Kidney (tissue), 14 donors: ENCODE data around the gene PDE4D. TPM values are rescaled to one million over a fixed set of nuclear protein-coding genes. Genes with fewer than 3 reads are reported as not detected.
"Not testable (repeated sequence)": the region's sequence is repeated elsewhere in the genome, so short reads cannot be mapped to it uniquely, and the experiment has no call there.

Experiments
- DNase-seq, 5 donors: peaks; one replicate each; pipeline ENCODE4 v3.0.0-alpha.2; 2013 to 2020
- FAIRE-seq: peaks from 2 replicates; lab custom pipeline; 2012; peaks lifted over from hg19 to GRCh38; lab: Jason Lieb, UNC
- H3K27ac ChIP-seq, 2 donors: one replicate each; pipeline ENCODE4 v1.7.0; 2013; ENCODE audit warnings: low read depth in 2 of 2, low read length in 2 of 2, inconsistent platforms in 1 of 2
- H3K27me3 ChIP-seq: one replicate; pipeline ENCODE4 v1.7.1; 2013; ENCODE audit warnings: low read length, inconsistent platforms; ENCODE audit not compliant: control insufficient read depth, insufficient read depth
- H3K36me3 ChIP-seq, 3 donors: one replicate each; pipeline versions ENCODE4 v1.7.0 to v1.7.1; 2013; ENCODE audit warnings: low read length in 3 of 3, control low read depth in 1 of 3, inconsistent platforms in 1 of 3; ENCODE audit not compliant: insufficient read depth in 3 of 3, control insufficient read depth in 2 of 3
- H3K4me1 ChIP-seq, 3 donors: one replicate each; pipeline versions ENCODE4 v1.7.0 to v1.7.1; 2013; ENCODE audit warnings: low read length in 3 of 3, inconsistent platforms in 1 of 3, low read depth in 1 of 3; ENCODE audit not compliant: control insufficient read depth in 2 of 3, insufficient read depth in 2 of 3
- H3K4me3 ChIP-seq, 3 donors: one replicate each; pipeline versions ENCODE4 v1.7.0 to v1.8.1; 2013; ENCODE audit warnings: low read length in 3 of 3, control low read depth in 1 of 3, inconsistent platforms in 1 of 3
- H3K9ac ChIP-seq, 3 donors: one replicate each; pipeline versions ENCODE4 v1.7.0 to v1.7.1; 2013; ENCODE audit warnings: low read length in 3 of 3, control low read depth in 1 of 3, inconsistent platforms in 1 of 3
- H3K9me3 ChIP-seq, 3 donors: one replicate each; pipeline versions ENCODE4 v1.7.0 to v1.7.1; 2013; ENCODE audit warnings: low read length in 3 of 3, control low read depth in 1 of 3, inconsistent platforms in 1 of 3; ENCODE audit not compliant: control insufficient read depth in 2 of 3, insufficient read depth in 1 of 3
- intact Hi-C: fragments of 100-400 bp; cut with DNase I; formaldehyde crosslinking; loops from one replicate; pipeline ENCODE4 v1.11.1; 2022
- polyA plus RNA-seq: library from polyadenylated mRNA; stranded (reverse); fragments of 350-450 nt; fragmentation: Illumina TruSeq; extraction: RNeasy Lipid Tissue Mini Kit (QIAGEN cat#74804); gene quantifications from one replicate; pipeline ENCODE4 v1.2.3, GENCODE V29; 2014; ENCODE audit warnings: low read depth, low replicate concordance; ENCODE audit not compliant: insufficient read depth
- total RNA-seq: library from RNA; stranded (reverse); fragmentation: NEBNext Ultra II Directional; extraction: Animal tissue kit (Norgen Biotek cat#: 25700); gene quantifications from one replicate; pipeline ENCODE4 v1.2.1, GENCODE V29; 2021
- TF ChIP-seq, protein P1 (sequence below): IDR thresholded peaks from 3 replicates; pipeline ENCODE4 v1.5.1; 2012; ENCODE audit warnings: mild to moderate bottlenecking, moderate library complexity, borderline replicate concordance; ENCODE audit not compliant: insufficient read depth; ENCODE audit errors: extremely low read depth
- donor health status: control.
- donor health status: control.
- donor health status: control.
- donor health status: control.
- donor health status: control.
- donor health status: DM: yes; HTN: yes; CAD: no.
- donor health status: Normal renal cell carcinoma (clear cell type).

Gene PDE4D
- total and polyA plus RNA-seq, 2 donors from 2014 or later, result 9.2 to 78.9 TPM

DNA sequence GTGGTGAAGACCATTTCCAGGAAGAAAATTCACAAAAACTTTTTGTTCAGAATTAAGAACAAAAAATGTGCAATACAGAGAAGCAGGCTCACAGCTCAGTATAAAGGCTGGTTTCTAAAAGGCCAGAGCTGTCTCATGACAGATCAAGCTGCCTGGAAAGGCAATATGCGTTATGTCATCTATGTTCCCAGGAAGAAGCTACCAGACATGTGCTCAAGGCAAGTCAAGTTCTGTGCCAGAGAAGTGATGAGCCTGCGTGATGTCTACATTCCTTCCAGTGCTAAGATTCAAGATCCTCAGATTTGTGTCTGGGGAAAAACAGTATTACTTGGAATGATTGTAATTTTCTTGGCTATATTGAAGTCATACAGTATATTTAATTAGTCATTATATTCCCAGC is 104.3 kb downstream of the PDE4D start:
- Histone ChIP-seq H3K4me1 (peaks cover 0 to 2% (median 0%) of the 10 kb centered on the region in 3 donors), H3K27ac (no peak overlapping the region), H3K4me3 (no peak overlapping the region), H3K36me3 (no peaks in the 10 kb centered on the region), H3K9me3 (no peaks in the 10 kb centered on the region), H3K9ac (no peak overlapping the region), H3K27me3 (no peaks in the 10 kb centered on the region)
- TF ChIP-seq, protein P1, sequence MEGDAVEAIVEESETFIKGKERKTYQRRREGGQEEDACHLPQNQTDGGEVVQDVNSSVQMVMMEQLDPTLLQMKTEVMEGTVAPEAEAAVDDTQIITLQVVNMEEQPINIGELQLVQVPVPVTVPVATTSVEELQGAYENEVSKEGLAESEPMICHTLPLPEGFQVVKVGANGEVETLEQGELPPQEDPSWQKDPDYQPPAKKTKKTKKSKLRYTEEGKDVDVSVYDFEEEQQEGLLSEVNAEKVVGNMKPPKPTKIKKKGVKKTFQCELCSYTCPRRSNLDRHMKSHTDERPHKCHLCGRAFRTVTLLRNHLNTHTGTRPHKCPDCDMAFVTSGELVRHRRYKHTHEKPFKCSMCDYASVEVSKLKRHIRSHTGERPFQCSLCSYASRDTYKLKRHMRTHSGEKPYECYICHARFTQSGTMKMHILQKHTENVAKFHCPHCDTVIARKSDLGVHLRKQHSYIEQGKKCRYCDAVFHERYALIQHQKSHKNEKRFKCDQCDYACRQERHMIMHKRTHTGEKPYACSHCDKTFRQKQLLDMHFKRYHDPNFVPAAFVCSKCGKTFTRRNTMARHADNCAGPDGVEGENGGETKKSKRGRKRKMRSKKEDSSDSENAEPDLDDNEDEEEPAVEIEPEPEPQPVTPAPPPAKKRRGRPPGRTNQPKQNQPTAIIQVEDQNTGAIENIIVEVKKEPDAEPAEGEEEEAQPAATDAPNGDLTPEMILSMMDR, result no peak
- intact Hi-C loops, result no loop called here
- FAIRE-seq (no peak), DNase-seq (no peak)

- intact Hi-C loops, result no loop called here
- H3K36me3 ChIP-seq, result no peaks in the 10 kb centered on the region
- H3K4me1 ChIP-seq, result no peaks in the 10 kb centered on the region
- DNase-seq, result no peak
- H3K9me3 ChIP-seq, result no peaks in the 10 kb centered on the region
- FAIRE-seq, result peak; percentile 13
- H3K4me3 ChIP-seq, result no peak overlapping the region
- no peak overlapping the region for H3K9ac ChIP-seq
- H3K27ac ChIP-seq, result no peak overlapping the region
- no peaks in the 10 kb centered on the region for H3K27me3 ChIP-seq
- TF ChIP-seq, protein P1, result no peak
Measured at GRCh38 chr5:59786334-59786805, 107.2 kb downstream of the PDE4D start.

DNA sequence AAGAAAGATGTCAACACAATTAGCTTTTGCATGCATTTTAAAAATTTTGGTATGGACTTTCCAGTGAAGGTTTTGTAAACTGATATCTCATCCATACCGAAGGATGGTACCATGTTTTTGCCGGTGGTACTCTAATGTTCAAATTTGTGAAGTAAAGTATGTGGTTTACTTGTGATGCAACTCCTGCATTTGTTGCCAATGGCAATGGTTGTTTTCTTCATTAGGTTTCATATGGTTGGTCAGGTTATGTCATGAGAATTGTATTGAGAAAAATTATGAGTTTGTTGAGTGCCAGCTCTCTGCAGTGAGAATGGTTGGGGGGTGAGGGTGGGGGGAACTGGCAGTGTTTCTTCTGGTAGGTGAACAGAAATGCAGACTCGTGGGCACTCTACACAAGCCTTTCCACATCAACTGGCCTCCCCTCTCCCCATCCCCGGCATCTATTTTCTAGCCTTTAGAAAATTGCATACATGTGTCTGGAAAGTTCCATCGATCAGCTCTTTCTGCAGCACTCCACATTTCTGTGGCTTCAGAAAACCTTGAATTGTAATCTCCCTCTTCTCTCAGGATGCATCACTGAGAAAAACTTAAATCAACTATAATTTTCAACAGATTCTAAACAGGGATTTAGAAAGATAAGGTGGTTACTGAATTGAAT is 107.7 kb downstream of the PDE4D start:
- Histone ChIP-seq H3K9ac (no peak overlapping the region), H3K27me3 (no peaks in the 10 kb centered on the region), H3K4me3 (no peak overlapping the region), H3K36me3 (no peaks in the 10 kb centered on the region), H3K4me1 (no peaks in the 10 kb centered on the region), H3K27ac (peak overlapping the region in 1 of 2 donors; percentile 41), H3K9me3 (no peaks in the 10 kb centered on the region)
- intact Hi-C loops, result no loop called here
- TF ChIP-seq, protein P1, result no peak
- DNase-seq, result no peak
- FAIRE-seq, result no peak

DNA sequence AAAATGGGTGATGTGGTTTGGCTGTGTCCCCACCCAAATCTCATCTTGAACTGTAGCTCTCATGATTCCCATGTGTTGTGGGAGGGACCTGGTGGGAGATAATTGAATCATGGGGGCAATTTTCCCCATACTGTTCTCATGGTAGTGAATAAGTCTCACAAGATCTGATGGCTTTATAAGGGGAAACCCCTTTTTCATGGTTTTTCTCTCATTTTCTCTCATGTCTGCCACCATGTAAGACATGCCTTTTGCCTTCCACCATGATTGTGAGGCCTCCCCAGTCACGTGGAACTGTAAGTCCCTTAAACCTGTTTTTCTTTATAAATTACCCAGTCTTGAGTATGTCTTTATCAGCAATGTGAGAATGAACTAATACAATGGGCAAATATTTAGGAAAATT is 108.8 kb downstream of the PDE4D start:
- FAIRE-seq, H3K9me3 ChIP-seq, intact Hi-C loops, DNase-seq, H3K9ac ChIP-seq, H3K36me3 ChIP-seq, H3K4me1 ChIP-seq, H3K27ac ChIP-seq, H3K4me3 ChIP-seq, H3K27me3 ChIP-seq: not testable (repeated sequence)
